Mammary epithelial cell (primary cell): Measurements from ENCODE around the gene PTPRG.

Experiments
- CTCF ChIP-seq, 2 donors: IDR thresholded peaks in 1 of 2; conservative IDR thresholded peaks in 1 of 2; 2 replicates each; pipeline ENCODE4 v1.5.1; 2011 to 2012; ENCODE audit warnings: inconsistent platforms in 2 of 2, low read length in 2 of 2, mild to moderate bottlenecking in 2 of 2, control low read depth in 1 of 2, low read depth in 1 of 2; ENCODE audit not compliant: insufficient read depth in 1 of 2; ENCODE audit errors: extremely low read depth in 1 of 2
- EZH2 ChIP-seq: IDR thresholded peaks from 2 replicates; pipeline ENCODE4 v1.6.1; 2012; ENCODE audit warnings: low read length, inconsistent platforms, borderline replicate concordance

GRCh38 chr3:62246985-62247384 lies 685.6 kb downstream of the PTPRG start:
- TF ChIP-seq CTCF (conservative IDR thresholded peaks at IDR 0.05 in 1 of 2, IDR thresholded peaks at IDR 0.05 in 1 of 2; ENCODE audit: extremely low read depth in 1 of 2, insufficient read depth in 1 of 2, low read depth in 1 of 2, low read length in 2 of 2) (no peak), EZH2 (no peak)
